Endothelial cell of umbilical vein (primary cell): Measurements from ENCODE around the gene PAPPA2. TPM values are rescaled to one million over a fixed set of nuclear protein-coding genes. Genes with fewer than 3 reads are reported as not detected.

Experiments
- BruUV-seq: library from RNA; stranded (reverse); fragments of 400-500 nt; replicated peaks from 2 replicates; lab custom pipeline; 2021; lab: Mats Ljungman, UMichigan
- CTCF ChIA-PET: fragments of 300-600, 350-600 bp; sonication (Branson Sonifier 250); formaldehyde crosslinking; loops from one replicate; lab custom pipeline; 2021; ENCODE audit warnings: antibody characterized with exemption, inconsistent platforms; lab: Charles Lee
- POLR2A ChIA-PET: fragments of 300-600, 350-600 bp; sonication (Branson Sonifier 250); formaldehyde crosslinking; loops from one replicate; lab custom pipeline; 2021; ENCODE audit warnings: antibody characterized with exemption, inconsistent platforms; lab: Charles Lee
- DNase-seq: peaks from one replicate; pipeline ENCODE4 v3.0.0-alpha.2; 2011; ENCODE audit warnings: low read depth, low spot score
- FAIRE-seq: peaks from 2 replicates; lab custom pipeline; 2011; peaks lifted over from hg19 to GRCh38; lab: Jason Lieb, UNC
- H2AFZ ChIP-seq: 2 replicates; pipeline ENCODE4 v1.6.0; 2012; ENCODE audit warnings: low read depth, low read length, control low read depth, inconsistent platforms
- H3K27ac ChIP-seq: 2 replicates; pipeline ENCODE4 v1.5.1; 2011; ENCODE audit warnings: low read depth, mild to moderate bottlenecking, control low read depth, low read length, moderate library complexity; ENCODE audit not compliant: insufficient read depth
- H3K27me3 ChIP-seq, 2 experiments: 2 replicates each; pipeline versions ENCODE4 v1.6.0 to v1.6.1; 2011; ENCODE audit warnings: low read length in 2 of 2, mixed read lengths in 1 of 2; ENCODE audit not compliant: control insufficient read depth in 2 of 2, insufficient read depth in 2 of 2
- H3K36me3 ChIP-seq, 2 experiments: 2 replicates in 1 of 2; 3 replicates in 1 of 2; pipeline ENCODE4 v1.5.1; 2011; ENCODE audit warnings: low read length in 2 of 2, mild to moderate bottlenecking in 1 of 2, moderate library complexity in 1 of 2; ENCODE audit not compliant: control insufficient read depth in 2 of 2, insufficient read depth in 2 of 2; ENCODE audit errors: extremely low read depth in 1 of 2
- H3K4me1 ChIP-seq: 3 replicates; pipeline ENCODE4 v1.5.1; 2011; ENCODE audit warnings: mild to moderate bottlenecking, low read length; ENCODE audit not compliant: control insufficient read depth, insufficient read depth; ENCODE audit errors: extremely low read depth
- H3K4me2 ChIP-seq: 2 replicates; pipeline ENCODE4 v1.6.1; 2011; ENCODE audit warnings: low read length, control low read depth, mixed read lengths; ENCODE audit not compliant: insufficient read depth
- H3K4me3 ChIP-seq, 3 experiments: fragments of 200-600 bp in 1 of 3; sonication (generic), shearing (Covaris generic) in 1 of 3; replicated peaks in 1 of 3; 2 replicates each; pipeline ENCODE4 v1.5.1; 2011 to 2016; ENCODE audit warnings: control low read depth in 3 of 3, low read length in 3 of 3, mild to moderate bottlenecking in 2 of 3, inconsistent platforms in 1 of 3, low read depth in 1 of 3, moderate library complexity in 1 of 3; ENCODE audit not compliant: insufficient read depth in 1 of 3
- H3K79me2 ChIP-seq: 2 replicates; pipeline ENCODE4 v1.6.0; 2012; ENCODE audit warnings: low read length, inconsistent platforms; ENCODE audit not compliant: control insufficient read depth, insufficient read depth
- H3K9ac ChIP-seq: replicated peaks from 2 replicates; pipeline ENCODE3; 2011; ENCODE audit warnings: low read length, control low read depth; ENCODE audit not compliant: insufficient read depth; ENCODE audit errors: extremely low read depth
- H3K9me1 ChIP-seq: replicated peaks from 3 replicates; pipeline ENCODE4 v1.6.0; 2011; ENCODE audit warnings: mild to moderate bottlenecking, low read length; ENCODE audit not compliant: control insufficient read depth, insufficient read depth; ENCODE audit errors: extremely low read depth
- H3K9me3 ChIP-seq: replicated peaks from 2 replicates; pipeline ENCODE4 v1.5.1; 2012; ENCODE audit warnings: low read length, inconsistent platforms; ENCODE audit not compliant: control insufficient read depth, insufficient read depth
- H4K20me1 ChIP-seq: replicated peaks from 2 replicates; pipeline ENCODE3; 2011; ENCODE audit warnings: mild to moderate bottlenecking, low read length; ENCODE audit not compliant: control insufficient read depth, insufficient read depth; ENCODE audit errors: extremely low read depth
- CTCF ChIP-seq, 2 donors: IDR thresholded peaks; 1 replicate in 1 of 2; 2 replicates in 1 of 2; pipeline ENCODE4 v1.5.1; 2011; ENCODE audit warnings: low read length in 2 of 2, mild to moderate bottlenecking in 2 of 2, moderate library complexity in 2 of 2, control low read depth in 1 of 2, inconsistent platforms in 1 of 2, low read depth in 1 of 2; ENCODE audit not compliant: insufficient read depth in 1 of 2; ENCODE audit errors: extremely low read depth in 1 of 2
- EZH2 ChIP-seq: IDR thresholded peaks from 2 replicates; pipeline ENCODE4 v1.6.1; 2012; ENCODE audit warnings: borderline replicate concordance, low read depth, mild to moderate bottlenecking, moderate library complexity, low read length, inconsistent platforms; ENCODE audit not compliant: severe bottlenecking
- FOS ChIP-seq: IDR thresholded peaks from 2 replicates; pipeline ENCODE4 v1.6.1; 2011; ENCODE audit warnings: mild to moderate bottlenecking, low read length, moderate library complexity, borderline replicate concordance; ENCODE audit not compliant: insufficient read depth
- GATA2 ChIP-seq: IDR thresholded peaks from 2 replicates; pipeline ENCODE4 v1.7.0; 2011; ENCODE audit warnings: low read depth, mild to moderate bottlenecking, moderate library complexity, mixed read lengths, low read length; ENCODE audit not compliant: insufficient read length, insufficient read depth
- JUN ChIP-seq: IDR thresholded peaks from 2 replicates; pipeline ENCODE4 v1.6.1; 2011; ENCODE audit warnings: borderline replicate concordance, low read depth; ENCODE audit not compliant: insufficient read length, insufficient read depth
- MYC ChIP-seq: IDR thresholded peaks from one replicate; pipeline ENCODE4 v1.6.1; 2011; ENCODE audit warnings: mild to moderate bottlenecking, low read depth, low read length
- POLR2A ChIP-seq: IDR thresholded peaks from 2 replicates; pipeline ENCODE4 v1.6.1; 2012; ENCODE audit warnings: low read depth, mild to moderate bottlenecking, control low read depth, low read length
- POLR2AphosphoS5 ChIP-seq: IDR thresholded peaks from 2 replicates; pipeline ENCODE4 v1.6.1; 2012; ENCODE audit warnings: low read depth, mild to moderate bottlenecking, control low read depth, low read length, moderate library complexity; ENCODE audit not compliant: insufficient read depth
- dilution Hi-C: fragments of 300-500 bp; cut with MboI; formaldehyde crosslinking; loops from one replicate; pipeline ENCODE4 v1.15.0; 2019; ENCODE audit warnings: low sequenced_read_pairs; ENCODE audit not compliant: extremely low pct_ligation_motif_present
- intact Hi-C: fragments of 100-400 bp; cut with micrococcal nuclease; formaldehyde crosslinking; loops from one replicate; pipeline ENCODE4 v1.10.0; 2022
- polyA plus RNA-seq, 4 experiments: library from polyadenylated mRNA; depleted of rRNA in 3 of 4; stranded (reverse) in 3 of 4; unstranded in 1 of 4; fragments of >200 nt; gene quantifications; 2 replicates each; pipeline versions ENCODE4 v1.2.1 to v1.2.3, GENCODE V29; 2011 to 2012; ENCODE audit warnings: missing spikeins in 1 of 4
- total RNA-seq: library from RNA; stranded (reverse); gene quantifications from 2 replicates; pipeline ENCODE4 v1.2.3, GENCODE V29; 2021
- TF ChIP-seq, protein P1 (sequence below): IDR thresholded peaks from 2 replicates; pipeline ENCODE4 v1.6.1; 2011; ENCODE audit not compliant: insufficient read depth, insufficient read length

The PAPPA2 gene
- total and polyA plus RNA-seq, 2 donors (not counting 3 experiments of a cell fraction or from before 2014, with no cell fraction given) = not detected

GRCh38 chr1:176619261-176619660 lies 156.3 kb downstream of the PAPPA2 start:
- no peak for FAIRE-seq
- Histone ChIP-seq H3K27ac (no peak overlapping the region), H2AFZ (no peak overlapping the region), H3K4me2 (no peak overlapping the region), H3K9me3 (no peaks in the 10 kb centered on the region), H3K9ac (no peak overlapping the region), H3K9me1 (no peaks in the 10 kb centered on the region), H3K4me1 (no peaks in the 10 kb centered on the region), H3K79me2 (no peaks in the 10 kb centered on the region), H4K20me1 (no peaks in the 10 kb centered on the region), H3K36me3 (no peaks in the 10 kb centered on the region), H3K4me3 (no peak overlapping the region), H3K27me3 (no peaks in the 10 kb centered on the region)
- BruUV-seq = no TSS peak
- intact Hi-C loops (no loop called here), dilution Hi-C loops (no loop called here)
- CTCF ChIA-PET = no interaction called here
- TF ChIP-seq POLR2AphosphoS5 (no peak), POLR2A (no peak), GATA2 (no peak), EZH2 (no peak), CTCF (IDR thresholded peaks at IDR 0.05; ENCODE audit: extremely low read depth in 1 of 2, insufficient read depth in 1 of 2, low read depth in 1 of 2, low read length in 2 of 2) (no peak), FOS (no peak), MYC (no peak), JUN (no peak)
- TF ChIP-seq, protein P1, sequence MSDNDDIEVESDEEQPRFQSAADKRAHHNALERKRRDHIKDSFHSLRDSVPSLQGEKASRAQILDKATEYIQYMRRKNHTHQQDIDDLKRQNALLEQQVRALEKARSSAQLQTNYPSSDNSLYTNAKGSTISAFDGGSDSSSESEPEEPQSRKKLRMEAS = no peak
- no peak for DNase-seq
- POLR2A ChIA-PET = no interaction called here
